HEK293 (cell line): ENCODE data around the gene OR52K2.
"Not testable (repeated sequence)": the region's sequence is repeated elsewhere in the genome, so short reads cannot be mapped to it uniquely, and the experiment has no call there.

Source experiments
- CTCF ChIA-PET: fragments of 350-600 bp; formaldehyde crosslinking; extraction: SDS; loops from one replicate; lab custom pipeline; 2021; ENCODE audit warnings: antibody characterized with exemption; lab: Yijun Ruan, JAX
- POLR2A ChIA-PET: fragments of 300-600 bp; formaldehyde crosslinking; extraction: SDS; loops from one replicate; lab custom pipeline; 2020; ENCODE audit warnings: antibody characterized with exemption, inconsistent platforms; lab: Yijun Ruan, JAX
- H3K27ac ChIP-seq: fragments of 200-500 bp; sonication (Bioruptor generic); 2 replicates; pipeline ENCODE4 v1.5.1; 2014; ENCODE audit warnings: low read depth, low read length, control low read depth, inconsistent platforms; ENCODE audit errors: extremely low read depth
- H3K36me3 ChIP-seq, 2 experiments: fragments of 200-500 bp in 1 of 2; sonication (Bioruptor generic) in 1 of 2; 1 replicate in 1 of 2; 2 replicates in 1 of 2; pipeline ENCODE4 v1.5.1; 2014 to 2017; ENCODE audit warnings: inconsistent platforms in 2 of 2, low read length in 2 of 2; ENCODE audit not compliant: control insufficient read depth in 2 of 2, insufficient read depth in 1 of 2
- H3K4me1 ChIP-seq: fragments of 200-500 bp; sonication (Bioruptor generic); 2 replicates; pipeline ENCODE4 v1.5.1; 2014; ENCODE audit warnings: mild to moderate bottlenecking, low read length, inconsistent platforms; ENCODE audit not compliant: control insufficient read depth, insufficient read depth
- H3K4me3 ChIP-seq: 2 replicates; pipeline ENCODE4 v1.5.1; 2011; ENCODE audit warnings: low read depth, mild to moderate bottlenecking, control low read depth, low read length, moderate library complexity
- H3K9me3 ChIP-seq: fragments of 200-500 bp; sonication (Bioruptor generic); 2 replicates; pipeline ENCODE4 v1.5.1; 2014; ENCODE audit warnings: low read depth, low read length, inconsistent platforms; ENCODE audit not compliant: control insufficient read depth, insufficient read depth
- BCL11B ChIP-seq: fragments of 450-650 bp; formaldehyde crosslinking; IDR thresholded peaks from 2 replicates; pipeline ENCODE4 v1.5.1; 2016; ENCODE audit warnings: low read depth, missing biosample characterization, missing genetic modification characterization
- KLF10 ChIP-seq: fragments of 450-650 bp; IDR thresholded peaks from 2 replicates; pipeline ENCODE4 v1.5.1; 2018; ENCODE audit warnings: missing biosample characterization, mild to moderate bottlenecking, missing genetic modification characterization
- KLF16 ChIP-seq: fragments of 450-650 bp; formaldehyde crosslinking; IDR thresholded peaks from 2 replicates; pipeline ENCODE4 v1.5.1; 2017; ENCODE audit warnings: missing biosample characterization, missing genetic modification characterization
- OSR2 ChIP-seq: fragments of 450-650 bp; formaldehyde crosslinking; IDR thresholded peaks from 2 replicates; pipeline ENCODE4 v1.5.1; 2016; ENCODE audit warnings: missing biosample characterization, missing genetic modification characterization
- SCRT1 ChIP-seq: fragments of 450-650 bp; formaldehyde crosslinking; IDR thresholded peaks from 2 replicates; pipeline ENCODE4 v1.5.1; 2016; ENCODE audit warnings: missing biosample characterization, missing genetic modification characterization, borderline replicate concordance
- SP7 ChIP-seq: fragments of 450-650 bp; formaldehyde crosslinking; IDR thresholded peaks from 2 replicates; pipeline ENCODE4 v1.5.1; 2016; ENCODE audit warnings: missing biosample characterization, missing genetic modification characterization
- TCF7L2 ChIP-seq: IDR thresholded peaks from 2 replicates; pipeline ENCODE4 v1.6.1; 2011; ENCODE audit warnings: low read depth, mild to moderate bottlenecking, inconsistent platforms, low read length, moderate library complexity, borderline replicate concordance
- ZBTB8A ChIP-seq: fragments of 450-650 bp; formaldehyde crosslinking; IDR thresholded peaks from 2 replicates; pipeline ENCODE4 v1.5.1; 2016; ENCODE audit warnings: missing biosample characterization, missing genetic modification characterization
- ZFP37 ChIP-seq: fragments of 450-650 bp; formaldehyde crosslinking; IDR thresholded peaks from 2 replicates; pipeline ENCODE4 v1.5.1; 2016; ENCODE audit warnings: missing biosample characterization, missing genetic modification characterization
- ZNF121 ChIP-seq: fragments of 450-650 bp; formaldehyde crosslinking; IDR thresholded peaks from 2 replicates; pipeline ENCODE4 v1.5.1; 2016; ENCODE audit warnings: missing biosample characterization, missing genetic modification characterization
- ZNF248 ChIP-seq: fragments of 450-650 bp; formaldehyde crosslinking; IDR thresholded peaks from 2 replicates; pipeline ENCODE4 v1.5.1; 2017; ENCODE audit warnings: missing biosample characterization, missing genetic modification characterization
- ZNF311 ChIP-seq: fragments of 450-650 bp; formaldehyde crosslinking; IDR thresholded peaks from 2 replicates; pipeline ENCODE4 v1.5.1; 2017; ENCODE audit warnings: missing biosample characterization, missing genetic modification characterization, borderline replicate concordance
- ZNF341 ChIP-seq: fragments of 450-650 bp; formaldehyde crosslinking; IDR thresholded peaks from 2 replicates; pipeline ENCODE4; 2016; ENCODE audit warnings: low read depth, missing biosample characterization, missing genetic modification characterization
- ZNF48 ChIP-seq: fragments of 450-650 bp; formaldehyde crosslinking; IDR thresholded peaks from 2 replicates; pipeline ENCODE4 v1.5.1; 2016; ENCODE audit warnings: missing biosample characterization, missing genetic modification characterization
- ZNF560 ChIP-seq: fragments of 450-650 bp; formaldehyde crosslinking; IDR thresholded peaks from 2 replicates; pipeline ENCODE4 v1.5.1; 2017; ENCODE audit warnings: missing biosample characterization, missing genetic modification characterization, borderline replicate concordance
- ZNF600 ChIP-seq: fragments of 450-650 bp; formaldehyde crosslinking; IDR thresholded peaks from 2 replicates; pipeline ENCODE4 v1.5.1; 2016; ENCODE audit warnings: missing biosample characterization, missing genetic modification characterization
- ZSCAN23 ChIP-seq: fragments of 450-650 bp; formaldehyde crosslinking; IDR thresholded peaks from 2 replicates; pipeline ENCODE4 v1.5.1; 2016; ENCODE audit warnings: missing biosample characterization, missing genetic modification characterization
- ZSCAN30 ChIP-seq: fragments of 450-650 bp; IDR thresholded peaks from 2 replicates; pipeline ENCODE4 v1.5.1; 2018; ENCODE audit warnings: missing biosample characterization, mild to moderate bottlenecking, missing genetic modification characterization, moderate library complexity
- TF ChIP-seq, protein P1 (sequence below): fragments of 450-650 bp; IDR thresholded peaks from 2 replicates; pipeline ENCODE4 v1.5.1; 2018; ENCODE audit warnings: missing biosample characterization, mild to moderate bottlenecking, missing genetic modification characterization
- TF ChIP-seq, protein P2 (sequence below): fragments of 450-650 bp; formaldehyde crosslinking; IDR thresholded peaks from 2 replicates; pipeline ENCODE4 v1.5.1; 2016; ENCODE audit warnings: missing biosample characterization, missing genetic modification characterization
- TF ChIP-seq, protein P3 (sequence below): fragments of 450-650 bp; formaldehyde crosslinking; IDR thresholded peaks from 2 replicates; pipeline ENCODE4 v1.5.1; 2016; ENCODE audit warnings: missing biosample characterization, missing genetic modification characterization

Gene OR52K2

GRCh38 chr11:4448995-4449394 lies at the start of gene OR52K2:
Gene OR52K2 (plus strand): TSS chr11:4449295. CDS start chr11:4449340, 45 bp downstream.
- no peaks in the 10 kb centered on the region for H3K36me3 ChIP-seq
- TF ChIP-seq ZFP37 (tag by site-specific recombination) (no peak), ZBTB8A (tag by site-specific recombination) (no peak), SCRT1 (no peak)
- TF ChIP-seq, protein P1, sequence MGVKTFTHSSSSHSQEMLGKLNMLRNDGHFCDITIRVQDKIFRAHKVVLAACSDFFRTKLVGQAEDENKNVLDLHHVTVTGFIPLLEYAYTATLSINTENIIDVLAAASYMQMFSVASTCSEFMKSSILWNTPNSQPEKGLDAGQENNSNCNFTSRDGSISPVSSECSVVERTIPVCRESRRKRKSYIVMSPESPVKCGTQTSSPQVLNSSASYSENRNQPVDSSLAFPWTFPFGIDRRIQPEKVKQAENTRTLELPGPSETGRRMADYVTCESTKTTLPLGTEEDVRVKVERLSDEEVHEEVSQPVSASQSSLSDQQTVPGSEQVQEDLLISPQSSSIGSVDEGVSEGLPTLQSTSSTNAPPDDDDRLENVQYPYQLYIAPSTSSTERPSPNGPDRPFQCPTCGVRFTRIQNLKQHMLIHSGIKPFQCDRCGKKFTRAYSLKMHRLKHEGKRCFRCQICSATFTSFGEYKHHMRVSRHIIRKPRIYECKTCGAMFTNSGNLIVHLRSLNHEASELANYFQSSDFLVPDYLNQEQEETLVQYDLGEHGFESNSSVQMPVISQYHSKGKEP (tag by site-specific recombination): no peak
- TF ChIP-seq, all 188 proteins: peak for 0
- Histone ChIP-seq H3K4me1 (no peaks in the 10 kb centered on the region), H3K27ac (no peak within 1 kb of the TSS), H3K9me3 (no peaks in the 10 kb centered on the region), H3K4me3 (no peak within 1 kb of the TSS)
- POLR2A ChIA-PET: no interaction called here
- CTCF ChIA-PET: no interaction called here

GRCh38 chr11:4406206-4406605 lies 42.9 kb upstream of the OR52K2 start:
- CTCF ChIA-PET: not testable (repeated sequence)

DNA sequence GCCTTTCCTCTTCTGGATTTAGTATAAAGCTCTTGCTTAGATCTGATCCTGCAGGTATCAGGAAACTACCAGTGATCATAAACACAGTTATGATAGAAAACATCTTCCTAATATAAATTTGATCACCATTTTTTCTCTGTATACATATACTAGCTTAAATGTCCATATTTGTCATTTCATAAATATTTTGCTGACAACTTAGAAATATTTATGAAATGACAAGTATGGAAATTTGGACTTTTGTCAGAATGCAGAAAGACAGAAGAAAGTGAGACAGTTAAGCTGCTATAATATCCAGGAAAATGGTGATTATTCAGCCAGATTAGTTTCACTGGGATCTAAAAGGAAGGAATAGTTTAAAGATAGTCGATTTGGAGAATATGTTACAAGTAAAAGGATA lies 32.8 kb upstream of the OR52K2 start:
- H3K9me3 ChIP-seq: no peaks in the 10 kb centered on the region
- CTCF ChIA-PET: no interaction called here
- POLR2A ChIA-PET: no interaction called here

More at GRCh38 chr11:4406206-4406605, 42.9 kb upstream of the OR52K2 start:
- H3K9me3 ChIP-seq, H3K4me1 ChIP-seq, POLR2A ChIA-PET, H3K27ac ChIP-seq, H3K36me3 ChIP-seq, H3K4me3 ChIP-seq: not testable (repeated sequence)

More for the DNA sequence above, 32.8 kb upstream of the OR52K2 start:
- no peak overlapping the region for H3K27ac ChIP-seq
- H3K4me1 ChIP-seq: no peaks in the 10 kb centered on the region
- TF ChIP-seq ZNF341 (tag by site-specific recombination) (no peak), TCF7L2 (no peak), ZNF600 (tag by site-specific recombination) (no peak), KLF10 (tag by site-specific recombination) (no peak), ZNF48 (tag by site-specific recombination) (no peak), ZNF560 (tag by site-specific recombination) (no peak), BCL11B (no peak), ZBTB8A (tag by site-specific recombination) (no peak), ZSCAN23 (tag by site-specific recombination) (no peak), SP7 (tag by site-specific recombination) (no peak), ZNF121 (no peak), ZNF311 (tag by site-specific recombination) (no peak), KLF16 (tag by site-specific recombination) (no peak), OSR2 (tag by site-specific recombination) (no peak), ZSCAN30 (tag by site-specific recombination) (no peak), ZFP37 (tag by site-specific recombination) (no peak), ZNF248 (tag by site-specific recombination) (no peak)
- TF ChIP-seq, protein P2, sequence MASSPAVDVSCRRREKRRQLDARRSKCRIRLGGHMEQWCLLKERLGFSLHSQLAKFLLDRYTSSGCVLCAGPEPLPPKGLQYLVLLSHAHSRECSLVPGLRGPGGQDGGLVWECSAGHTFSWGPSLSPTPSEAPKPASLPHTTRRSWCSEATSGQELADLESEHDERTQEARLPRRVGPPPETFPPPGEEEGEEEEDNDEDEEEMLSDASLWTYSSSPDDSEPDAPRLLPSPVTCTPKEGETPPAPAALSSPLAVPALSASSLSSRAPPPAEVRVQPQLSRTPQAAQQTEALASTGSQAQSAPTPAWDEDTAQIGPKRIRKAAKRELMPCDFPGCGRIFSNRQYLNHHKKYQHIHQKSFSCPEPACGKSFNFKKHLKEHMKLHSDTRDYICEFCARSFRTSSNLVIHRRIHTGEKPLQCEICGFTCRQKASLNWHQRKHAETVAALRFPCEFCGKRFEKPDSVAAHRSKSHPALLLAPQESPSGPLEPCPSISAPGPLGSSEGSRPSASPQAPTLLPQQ (tag by site-specific recombination): no peak
- TF ChIP-seq, protein P3, sequence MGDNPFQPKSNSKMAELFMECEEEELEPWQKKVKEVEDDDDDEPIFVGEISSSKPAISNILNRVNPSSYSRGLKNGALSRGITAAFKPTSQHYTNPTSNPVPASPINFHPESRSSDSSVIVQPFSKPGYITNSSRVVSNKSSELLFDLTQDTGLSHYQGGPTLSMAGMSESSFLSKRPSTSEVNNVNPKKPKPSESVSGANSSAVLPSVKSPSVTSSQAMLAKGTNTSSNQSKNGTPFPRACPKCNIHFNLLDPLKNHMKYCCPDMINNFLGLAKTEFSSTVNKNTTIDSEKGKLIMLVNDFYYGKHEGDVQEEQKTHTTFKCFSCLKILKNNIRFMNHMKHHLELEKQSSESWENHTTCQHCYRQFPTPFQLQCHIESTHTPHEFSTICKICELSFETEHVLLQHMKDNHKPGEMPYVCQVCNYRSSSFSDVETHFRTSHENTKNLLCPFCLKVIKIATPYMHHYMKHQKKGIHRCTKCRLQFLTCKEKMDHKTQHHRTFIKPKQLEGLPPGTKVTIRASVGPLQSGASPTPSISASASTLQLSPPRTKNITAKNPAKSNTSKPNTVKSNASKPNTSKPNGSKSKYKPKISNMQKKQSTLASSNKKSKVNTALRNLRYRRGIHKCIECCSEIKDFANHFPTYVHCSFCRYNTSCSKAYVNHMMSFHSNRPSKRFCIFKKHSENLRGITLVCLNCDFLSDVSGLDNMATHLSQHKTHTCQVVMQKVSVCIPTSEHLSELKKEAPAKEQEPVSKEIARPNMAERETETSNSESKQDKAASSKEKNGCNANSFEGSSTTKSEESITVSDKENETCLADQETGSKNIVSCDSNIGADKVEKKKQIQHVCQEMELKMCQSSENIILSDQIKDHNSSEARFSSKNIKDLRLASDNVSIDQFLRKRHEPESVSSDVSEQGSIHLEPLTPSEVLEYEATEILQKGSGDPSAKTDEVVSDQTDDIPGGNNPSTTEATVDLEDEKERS (tag by site-specific recombination): no peak
- no peak overlapping the region for H3K4me3 ChIP-seq
- H3K36me3 ChIP-seq: no peaks in the 10 kb centered on the region
